GM23248 (cell line): ENCODE results near the gene KIFC3.

ENCODE experiments used
- EZH2 ChIP-seq: fragments of 200-600 bp; sonication (generic); IDR thresholded peaks from 2 replicates; pipeline ENCODE4 v1.6.1; 2018; ENCODE audit warnings: antibody characterized with exemption, mild to moderate bottlenecking; ENCODE audit not compliant: insufficient read depth, poor library complexity, severe bottlenecking
- EZH2phosphoT487 ChIP-seq: fragments of 200-600 bp; sonication (generic); IDR thresholded peaks from 2 replicates; pipeline ENCODE4 v1.6.1; 2018; ENCODE audit warnings: antibody characterized with exemption, moderate library complexity, mild to moderate bottlenecking, low read depth; ENCODE audit not compliant: insufficient read depth

DNA sequence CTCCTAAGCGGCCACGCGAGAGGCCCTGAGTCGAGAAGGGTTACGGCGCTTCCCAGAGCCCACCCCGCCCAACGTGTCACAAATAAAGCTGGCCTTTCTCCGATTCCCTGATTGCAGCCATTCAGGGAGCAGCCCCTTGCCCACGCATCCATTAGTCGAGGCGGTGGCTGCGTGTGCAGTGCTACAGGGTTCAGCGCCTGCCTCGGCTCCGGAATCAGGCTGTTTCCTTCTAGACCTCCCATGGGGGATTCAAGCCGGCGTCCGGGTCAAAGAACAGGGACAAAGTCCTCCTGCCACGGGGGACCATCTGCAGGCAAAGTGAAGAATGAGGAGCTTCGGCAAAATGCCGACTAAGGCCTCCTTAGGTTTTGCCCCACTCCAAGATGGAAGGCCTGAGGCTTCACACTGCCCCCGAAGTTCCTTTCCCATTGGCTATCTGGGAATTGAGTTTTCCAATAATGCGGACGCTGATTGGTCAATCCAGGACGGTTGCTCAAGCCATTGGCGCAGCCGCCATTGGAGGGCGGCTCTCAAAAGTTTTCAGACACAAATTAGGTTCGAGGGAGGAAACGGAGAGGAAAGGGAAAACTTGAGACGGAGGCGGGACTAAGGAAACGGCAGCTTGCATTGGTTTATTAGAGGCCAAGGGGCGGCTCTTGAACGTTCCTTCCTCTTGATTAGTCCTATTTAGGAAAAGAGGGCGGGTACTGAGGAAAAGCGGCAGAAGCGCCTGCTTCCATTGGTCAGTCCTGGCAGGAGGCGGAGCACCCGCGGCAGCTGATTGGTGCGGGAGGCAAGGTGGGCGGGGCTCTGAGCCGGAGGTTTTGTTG, 67.2 kb downstream of the KIFC3 start:
- TF ChIP-seq EZH2: no peak
- TF ChIP-seq EZH2phosphoT487: no peak
